HEK293T (cell line): ENCODE data around the gene PCCB.

Experiments used
- CTBP1 ChIP-seq: fragments of 450-650 bp; IDR thresholded peaks from 2 replicates; pipeline ENCODE4 v1.6.1; 2016; ENCODE audit warnings: borderline replicate concordance
- FOXM1 ChIP-seq: fragments of 450-650 bp; IDR thresholded peaks from 2 replicates; pipeline ENCODE4 v1.6.1; 2017; ENCODE audit warnings: mild to moderate bottlenecking, borderline replicate concordance

GRCh38 chr3:136291302-136291701 is 41.2 kb downstream of the PCCB start:
- no peak for TF ChIP-seq FOXM1
- TF ChIP-seq CTBP1 = no peak
